ENCODE results near the gene KRTAP15-1.

KRTAP15-1 gene

GRCh38 chr21:30439975-30440374 is at the start of gene KRTAP15-1:
TSS of gene KRTAP15-1 (plus strand) at chr21:30440275. CDS start at chr21:30440328, 53 bp downstream.
- no peak for DNase-seq

- DNase-seq: no peak
Measured at GRCh38 chr21:30391492-30392025, 48.5 kb upstream of the KRTAP15-1 start.

GRCh38 chr21:30395731-30396130 is 44.3 kb upstream of the KRTAP15-1 start, which contains the start of gene KRTAP13-1:
TSS of gene KRTAP13-1 (plus strand) at chr21:30396031. CDS start at chr21:30396087, 56 bp downstream.
- DNase-seq: no peak

- DNase-seq: peak; percentile 67
Measured at GRCh38 chr21:30408782-30409494, 31.1 kb upstream of the KRTAP15-1 start.

GRCh38 chr21:30415993-30416392 is 24.1 kb upstream of the KRTAP15-1 start:
- no peak for DNase-seq

- DNase-seq: no peak
Measured at GRCh38 chr21:30425826-30426225, 14.2 kb upstream of the KRTAP15-1 start, which contains the start of gene KRTAP13-3. TSS of gene KRTAP13-3 (minus strand) at chr21:30425926. CDS start at chr21:30425912, 14 bp downstream.

- no peak for DNase-seq
Measured at GRCh38 chr21:30426731-30427130, 13.3 kb upstream of the KRTAP15-1 start.

GRCh38 chr21:30430170-30430655 is 9.9 kb upstream of the KRTAP15-1 start, which contains the start of gene KRTAP13-4:
TSS of gene KRTAP13-4 (plus strand) at chr21:30430220. CDS start at chr21:30430276, 56 bp downstream.
- DNase-seq: no peak

GRCh38 chr21:30434033-30434631 is 5.9 kb upstream of the KRTAP15-1 start:
- DNase-seq: peak; percentile 65

GRCh38 chr21:30437010-30437565 is 3.0 kb upstream of the KRTAP15-1 start:
- no peak for DNase-seq

- DNase-seq: no peak
Measured at GRCh38 chr21:30443226-30443625, 3.2 kb downstream of the KRTAP15-1 start.

GRCh38 chr21:30444204-30444603 is 4.1 kb downstream of the KRTAP15-1 start:
- DNase-seq: no peak

GRCh38 chr21:30447056-30447455 is 7.0 kb downstream of the KRTAP15-1 start:
- DNase-seq: no peak

- DNase-seq: no peak
Measured at GRCh38 chr21:30448514-30448913, 8.4 kb downstream of the KRTAP15-1 start.

GRCh38 chr21:30463713-30464112 is 23.6 kb downstream of the KRTAP15-1 start:
- peak; percentile 14 for DNase-seq

- DNase-seq: no peak
Measured at GRCh38 chr21:30468900-30469714, 29.0 kb downstream of the KRTAP15-1 start.

GRCh38 chr21:30478004-30478403 is 37.9 kb downstream of the KRTAP15-1 start:
- no peak for DNase-seq

- no peak for DNase-seq
Measured at GRCh38 chr21:30479259-30479658, 39.2 kb downstream of the KRTAP15-1 start.

- DNase-seq: no peak
Measured at GRCh38 chr21:30480145-30480544, 40.1 kb downstream of the KRTAP15-1 start, which contains the start of gene KRTAP19-1. TSS of gene KRTAP19-1 (minus strand) at chr21:30480367. CDS start at chr21:30480317, 50 bp downstream.

- no peak for DNase-seq
Measured at GRCh38 chr21:30482130-30482529, 42.1 kb downstream of the KRTAP15-1 start.

GRCh38 chr21:30486180-30486579 is 46.1 kb downstream of the KRTAP15-1 start:
- no peak for DNase-seq

GRCh38 chr21:30487336-30487735 is 47.3 kb downstream of the KRTAP15-1 start, which contains the start of gene KRTAP19-2:
TSS of gene KRTAP19-2 (minus strand) at chr21:30487436. CDS start at chr21:30487348, 88 bp downstream.
- no peak for DNase-seq

Data from hematopoietic multipotent progenitor cell treated with erythropoietin and hydrocortisone succinate and interleukin-3 and kit ligand, for 4 days (in vitro differentiated cells).